Left hindlimb (tissue), 1 donor: Measurements from ENCODE around the gene ZC3H15.
"Not testable (repeated sequence)": the region's sequence is repeated elsewhere in the genome, so short reads cannot be mapped to it uniquely, and the experiment has no call there.

ENCODE experiments used
- DNase-seq: peaks from one replicate; pipeline ENCODE4 v3.0.0-alpha.2; 2018

The ZC3H15 gene

DNA sequence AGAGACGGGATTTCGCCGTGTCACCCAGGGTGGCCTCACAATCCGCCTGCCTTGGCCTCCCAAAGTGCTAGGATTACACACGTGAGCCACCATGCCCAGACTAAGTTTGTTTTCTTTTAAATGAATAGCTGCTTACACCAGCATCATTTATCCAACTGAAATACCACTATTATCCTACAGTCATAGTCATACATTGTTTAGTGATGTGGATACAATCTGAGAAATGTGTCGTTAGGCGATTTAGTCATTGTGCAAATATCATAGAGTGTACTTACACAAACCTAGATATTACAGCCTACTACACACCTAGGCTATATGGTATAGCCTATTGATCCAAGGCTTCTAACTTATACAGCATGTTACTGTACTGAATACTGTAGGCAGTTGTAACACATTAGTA, 10.3 kb downstream of the ZC3H15 start:
- no peak for DNase-seq

DNA sequence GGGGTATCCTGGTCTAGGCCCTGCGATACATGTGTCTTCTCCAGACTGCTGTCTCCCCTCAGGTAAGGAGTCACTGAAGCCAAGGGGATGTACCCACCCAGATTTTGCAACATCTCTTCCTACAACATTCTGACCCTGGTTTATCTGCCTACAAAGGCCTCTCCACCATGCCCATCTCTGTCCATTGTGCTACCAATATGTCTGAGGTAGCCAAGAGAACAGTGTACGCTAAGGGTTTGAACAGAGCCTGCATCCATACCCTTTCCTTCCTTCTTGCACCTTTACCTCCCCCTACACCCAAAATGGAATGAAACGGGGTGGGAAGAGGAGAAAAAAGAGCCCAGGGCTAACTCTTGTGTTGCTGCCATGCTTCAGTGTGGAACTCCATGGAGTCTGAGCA, 11.9 kb downstream of the ZC3H15 start:
- no peak for DNase-seq

- DNase-seq: no peak
These were observed 12.8 kb downstream of the ZC3H15 start for GRCh38 chr2:186498834-186499233.

- DNase-seq: no peak
These were observed 18.0 kb downstream of the ZC3H15 start for GRCh38 chr2:186503827-186504606.

- DNase-seq: no peak
These were observed 22.2 kb downstream of the ZC3H15 start for GRCh38 chr2:186508263-186508662.

- no peak for DNase-seq
These were observed 29.3 kb downstream of the ZC3H15 start for GRCh38 chr2:186515376-186515775.

DNA sequence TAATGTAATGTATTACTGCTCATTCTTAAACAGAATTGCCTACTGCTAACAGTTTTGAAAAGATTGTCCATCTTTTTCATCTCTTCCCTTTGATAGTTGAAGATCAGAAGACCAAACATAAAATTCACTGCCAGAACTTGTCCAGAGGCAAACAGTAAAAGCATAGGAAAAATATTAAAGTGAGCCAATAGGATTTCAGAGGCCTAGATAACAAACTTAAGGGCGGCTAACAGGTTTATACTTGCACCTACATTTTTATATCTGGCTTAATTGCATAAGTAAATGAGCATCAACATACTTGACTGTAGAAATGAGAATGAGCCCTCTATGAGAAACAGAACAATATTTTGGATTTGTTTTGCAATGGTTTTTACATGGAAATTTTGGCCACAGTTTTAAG, 30.3 kb downstream of the ZC3H15 start:
- DNase-seq: no peak

DNA sequence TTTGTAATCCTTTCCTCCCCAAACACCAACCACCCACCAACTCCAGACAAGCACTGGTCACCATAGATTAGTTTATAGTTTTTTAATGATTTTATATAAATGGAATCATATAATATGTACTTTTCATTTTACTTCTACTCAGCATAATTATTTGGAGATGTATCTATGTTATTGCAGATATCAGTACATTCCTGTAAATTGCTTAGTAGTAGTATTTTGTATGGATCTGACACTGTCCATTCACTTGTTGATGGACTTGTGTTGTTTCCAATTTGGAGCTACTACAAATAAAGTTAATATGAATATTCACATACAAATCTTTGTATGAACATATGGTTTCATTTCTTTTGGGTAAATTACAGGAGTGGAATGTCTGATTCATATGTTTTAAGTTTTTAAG, 31.0 kb downstream of the ZC3H15 start:
- no peak for DNase-seq

GRCh38 chr2:186518291-186518690, 32.2 kb downstream of the ZC3H15 start:
- DNase-seq: no peak

GRCh38 chr2:186518945-186519344, 32.9 kb downstream of the ZC3H15 start:
- no peak for DNase-seq

DNA sequence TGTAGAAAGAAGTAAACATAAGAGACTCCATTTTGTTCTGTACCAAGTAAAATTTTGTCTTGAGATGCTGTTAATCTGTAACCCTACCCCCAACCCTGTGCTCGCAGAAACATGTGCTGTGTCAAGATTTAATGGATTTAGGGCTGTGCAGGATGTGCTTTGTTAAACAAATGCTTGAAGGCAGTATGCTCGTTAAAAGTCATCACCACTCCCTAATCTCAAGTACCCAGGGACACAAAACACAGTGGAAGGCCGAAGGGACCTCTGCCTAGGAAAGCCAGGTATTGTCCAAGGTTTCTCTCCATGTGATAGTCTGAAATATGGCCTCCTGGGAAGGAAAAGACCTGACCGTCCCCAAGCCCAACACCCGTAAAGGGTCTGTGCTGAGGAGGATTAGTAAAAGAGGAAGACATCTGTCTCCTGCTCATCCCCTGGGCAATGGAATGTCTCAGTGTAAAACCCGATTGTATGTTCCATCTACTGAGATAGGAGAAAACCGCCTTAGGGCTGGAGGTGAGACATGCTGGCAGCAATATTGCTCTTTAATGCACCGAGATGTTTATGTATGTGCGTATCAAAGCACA, 35.6 kb downstream of the ZC3H15 start:
- not testable (repeated sequence) for DNase-seq

DNA sequence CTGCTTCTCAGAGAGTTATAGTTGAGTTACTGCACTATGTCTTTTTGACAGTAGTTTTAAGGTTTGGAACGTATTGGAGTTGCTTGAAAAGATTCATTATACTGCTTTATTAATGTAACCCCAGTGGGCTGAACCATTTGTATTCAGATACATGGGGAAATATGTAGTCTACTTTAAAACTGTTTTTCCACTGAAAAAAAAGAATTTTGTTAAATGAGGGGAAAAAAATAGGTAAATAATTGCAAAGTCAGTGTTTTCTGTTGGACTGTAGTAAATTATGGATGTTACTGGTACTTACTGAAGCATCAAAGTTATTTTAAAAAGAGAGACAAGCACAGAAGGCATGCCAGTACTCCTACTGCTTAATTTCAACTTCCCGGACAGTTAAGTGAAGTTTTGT, 36.4 kb downstream of the ZC3H15 start:
- DNase-seq: no peak

GRCh38 chr2:186523791-186524190, 37.7 kb downstream of the ZC3H15 start:
- no peak for DNase-seq

DNA sequence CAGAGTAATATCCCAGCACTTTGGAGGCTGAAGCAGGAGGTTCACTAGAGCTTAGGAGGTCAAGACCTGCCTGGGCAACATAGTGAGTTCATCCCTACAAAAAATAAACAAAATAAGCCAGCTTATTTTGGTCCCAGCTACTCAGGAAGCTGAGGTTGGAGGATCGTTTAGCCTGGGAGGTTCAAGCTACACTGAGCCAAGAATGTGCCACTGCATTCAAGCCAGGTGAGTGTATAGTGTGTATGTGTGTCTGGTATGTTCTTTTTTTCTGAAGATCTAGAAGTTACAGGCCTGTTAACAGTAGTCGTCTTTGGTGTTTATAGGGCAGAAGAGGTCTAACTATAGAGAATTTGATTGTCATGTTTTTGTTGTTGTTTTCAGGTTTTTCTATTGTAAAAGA, 40.2 kb downstream of the ZC3H15 start:
- no peak for DNase-seq

GRCh38 chr2:186530314-186530713, 44.3 kb downstream of the ZC3H15 start:
- no peak for DNase-seq

DNA sequence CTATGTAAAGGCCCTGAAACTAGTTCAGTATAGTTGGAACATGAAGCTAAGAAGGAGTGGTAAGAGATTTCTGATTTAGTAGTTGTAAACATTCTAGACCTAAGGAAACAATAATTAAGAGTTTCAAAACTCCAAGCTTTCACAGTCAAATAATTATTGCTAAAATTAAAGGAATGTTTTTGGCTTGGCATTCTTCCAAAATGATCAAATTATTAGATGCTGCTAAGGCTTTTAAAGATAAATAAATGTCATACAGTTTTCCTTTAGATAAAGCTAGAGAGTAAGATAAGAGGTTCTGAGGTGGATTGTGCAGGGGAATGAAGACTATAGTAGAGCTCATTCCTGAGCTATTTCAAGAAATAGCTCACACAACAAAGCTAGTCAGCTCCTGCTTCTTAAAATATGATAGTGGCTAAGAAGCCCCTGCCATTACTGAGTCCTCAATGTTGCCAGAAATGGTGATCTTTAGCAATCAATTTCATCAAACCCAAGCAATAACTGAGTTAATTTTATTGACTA, 45.3 kb downstream of the ZC3H15 start:
- no peak for DNase-seq

GRCh38 chr2:186532891-186533290, 46.8 kb downstream of the ZC3H15 start:
- no peak for DNase-seq

- no peak for DNase-seq
These were observed 47.7 kb downstream of the ZC3H15 start for GRCh38 chr2:186533717-186534116.

DNA sequence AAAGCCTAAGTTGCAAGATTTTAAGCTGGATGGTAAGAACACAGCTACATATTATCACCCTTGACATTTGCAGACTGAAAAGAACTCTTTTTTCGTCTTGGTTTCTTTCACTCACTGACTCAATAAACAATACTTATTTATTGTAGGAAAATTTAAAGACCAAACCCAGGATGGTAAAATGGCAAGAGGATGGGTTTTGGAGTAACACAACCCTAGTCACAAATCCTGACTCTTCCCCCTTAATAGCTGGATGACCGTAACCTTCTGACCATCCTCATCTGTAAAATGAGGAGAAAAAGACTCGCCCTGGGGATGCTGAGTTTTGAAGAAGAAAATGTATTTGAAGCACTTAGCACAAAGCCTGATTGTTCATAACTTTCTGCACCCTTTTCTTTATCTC, 48.3 kb downstream of the ZC3H15 start:
- no peak for DNase-seq

- DNase-seq: no peak
These were observed 49.8 kb downstream of the ZC3H15 start for GRCh38 chr2:186535861-186536260.

GRCh38 chr2:186537019-186537418, 51.0 kb downstream of the ZC3H15 start:
- DNase-seq: no peak

- no peak for DNase-seq
These were observed 54.9 kb downstream of the ZC3H15 start for GRCh38 chr2:186540941-186541340.

DNA sequence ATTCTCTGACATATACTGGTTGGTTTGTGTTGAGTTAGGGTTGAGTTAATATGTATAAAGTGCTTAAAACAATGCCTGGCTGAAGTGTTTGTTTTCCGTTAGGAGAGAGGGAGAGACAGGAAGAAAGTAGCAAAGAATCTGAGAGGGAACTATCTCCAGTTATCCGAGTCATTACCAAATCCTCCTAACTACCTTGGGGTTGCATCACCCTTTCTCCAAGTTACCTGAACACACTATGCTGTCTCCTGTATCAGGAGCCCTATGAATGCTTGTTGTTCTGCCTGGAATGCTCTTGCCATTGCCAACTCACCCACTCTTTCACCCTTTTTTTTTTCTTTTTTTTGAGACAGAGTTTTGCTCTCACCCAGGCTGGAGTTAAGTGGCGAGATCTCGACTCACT, 55.9 kb downstream of the ZC3H15 start:
- DNase-seq: no peak

- DNase-seq: no peak
These were observed 57.6 kb downstream of the ZC3H15 start for GRCh38 chr2:186543561-186544131.
